ENCODE measurements around the gene STAT3.

GRCh38 chr17:42388381-42389134, at the start of gene STAT3:
- TF ChIP-seq CTCF (IDR thresholded peaks at IDR 0.05) (peak in 2 of 3 experiments; percentile 5 to 8), POLR2A (IDR thresholded peaks at IDR 0.05) (peak; percentile 27 to 98), POLR2AphosphoS5 (IDR thresholded peaks at IDR 0.05; ENCODE audit: insufficient read depth in 1 of 2, low read depth in 1 of 2) (peak; percentile 97 to 100)
